HEK293 (cell line): ENCODE results near the gene PCDHAC1.

Experiments used
- CTCF ChIA-PET: fragments of 350-600 bp; formaldehyde crosslinking; extraction: SDS; loops from one replicate; lab custom pipeline; 2021; ENCODE audit warnings: antibody characterized with exemption; lab: Yijun Ruan, JAX
- POLR2A ChIA-PET: fragments of 300-600 bp; formaldehyde crosslinking; extraction: SDS; loops from one replicate; lab custom pipeline; 2020; ENCODE audit warnings: antibody characterized with exemption, inconsistent platforms; lab: Yijun Ruan, JAX
- H3K27ac ChIP-seq: fragments of 200-500 bp; sonication (Bioruptor generic); 2 replicates; pipeline ENCODE4 v1.5.1; 2014; ENCODE audit warnings: low read depth, low read length, control low read depth, inconsistent platforms; ENCODE audit errors: extremely low read depth
- H3K36me3 ChIP-seq, 2 experiments: fragments of 200-500 bp in 1 of 2; sonication (Bioruptor generic) in 1 of 2; 1 replicate in 1 of 2; 2 replicates in 1 of 2; pipeline ENCODE4 v1.5.1; 2014 to 2017; ENCODE audit warnings: inconsistent platforms in 2 of 2, low read length in 2 of 2; ENCODE audit not compliant: control insufficient read depth in 2 of 2, insufficient read depth in 1 of 2
- H3K4me1 ChIP-seq: fragments of 200-500 bp; sonication (Bioruptor generic); 2 replicates; pipeline ENCODE4 v1.5.1; 2014; ENCODE audit warnings: mild to moderate bottlenecking, low read length, inconsistent platforms; ENCODE audit not compliant: control insufficient read depth, insufficient read depth
- H3K4me3 ChIP-seq: 2 replicates; pipeline ENCODE4 v1.5.1; 2011; ENCODE audit warnings: low read depth, mild to moderate bottlenecking, control low read depth, low read length, moderate library complexity
- H3K9me3 ChIP-seq: fragments of 200-500 bp; sonication (Bioruptor generic); 2 replicates; pipeline ENCODE4 v1.5.1; 2014; ENCODE audit warnings: low read depth, low read length, inconsistent platforms; ENCODE audit not compliant: control insufficient read depth, insufficient read depth
- EGR2 ChIP-seq: fragments of 450-650 bp; formaldehyde crosslinking; IDR thresholded peaks from 2 replicates; pipeline ENCODE4 v1.5.1; 2016; ENCODE audit warnings: low read depth, missing biosample characterization, missing genetic modification characterization
- GLI4 ChIP-seq: fragments of 450-650 bp; formaldehyde crosslinking; IDR thresholded peaks from 2 replicates; pipeline ENCODE4 v1.5.1; 2016; ENCODE audit warnings: missing biosample characterization, missing genetic modification characterization
- GLIS2 ChIP-seq: fragments of 450-650 bp; formaldehyde crosslinking; IDR thresholded peaks from 2 replicates; pipeline ENCODE4 v1.5.1; 2016; ENCODE audit warnings: missing biosample characterization, missing genetic modification characterization
- KLF10 ChIP-seq: fragments of 450-650 bp; IDR thresholded peaks from 2 replicates; pipeline ENCODE4 v1.5.1; 2018; ENCODE audit warnings: missing biosample characterization, mild to moderate bottlenecking, missing genetic modification characterization
- KLF17 ChIP-seq: fragments of 450-650 bp; formaldehyde crosslinking; IDR thresholded peaks from 2 replicates; pipeline ENCODE4 v1.5.1; 2016; ENCODE audit warnings: missing biosample characterization, missing genetic modification characterization
- MYNN ChIP-seq: fragments of 450-650 bp; formaldehyde crosslinking; IDR thresholded peaks from 2 replicates; pipeline ENCODE4 v1.5.1; 2016; ENCODE audit warnings: missing biosample characterization, missing genetic modification characterization, borderline replicate concordance
- SALL2 ChIP-seq: fragments of 450-650 bp; formaldehyde crosslinking; IDR thresholded peaks from 2 replicates; pipeline ENCODE4 v1.5.0; 2017; ENCODE audit warnings: missing biosample characterization, mild to moderate bottlenecking, missing genetic modification characterization, borderline replicate concordance
- SP2 ChIP-seq: fragments of 450-650 bp; formaldehyde crosslinking; IDR thresholded peaks from 2 replicates; pipeline ENCODE4 v1.5.1; 2016; ENCODE audit warnings: missing biosample characterization, missing genetic modification characterization
- YY2 ChIP-seq: fragments of 450-650 bp; formaldehyde crosslinking; IDR thresholded peaks from 2 replicates; pipeline ENCODE4 v1.5.1; 2016; ENCODE audit warnings: missing biosample characterization, missing genetic modification characterization
- ZBTB49 ChIP-seq: fragments of 450-650 bp; formaldehyde crosslinking; IDR thresholded peaks from 2 replicates; pipeline ENCODE4 v1.5.1; 2016; ENCODE audit warnings: missing biosample characterization, missing genetic modification characterization, low read depth
- ZBTB8A ChIP-seq: fragments of 450-650 bp; formaldehyde crosslinking; IDR thresholded peaks from 2 replicates; pipeline ENCODE4 v1.5.1; 2016; ENCODE audit warnings: missing biosample characterization, missing genetic modification characterization
- ZFHX2 ChIP-seq: fragments of 450-650 bp; formaldehyde crosslinking; conservative IDR thresholded peaks from 2 replicates; pipeline ENCODE4 v1.5.1; 2016; ENCODE audit warnings: missing biosample characterization, missing genetic modification characterization
- ZNF140 ChIP-seq: fragments of 450-650 bp; formaldehyde crosslinking; IDR thresholded peaks from 2 replicates; pipeline ENCODE4 v1.5.1; 2016; ENCODE audit warnings: missing biosample characterization, missing genetic modification characterization
- ZNF146 ChIP-seq: fragments of 450-650 bp; formaldehyde crosslinking; IDR thresholded peaks from 2 replicates; pipeline ENCODE4 v1.5.1; 2016; ENCODE audit warnings: missing biosample characterization, missing genetic modification characterization
- ZNF19 ChIP-seq: fragments of 450-650 bp; formaldehyde crosslinking; IDR thresholded peaks from 2 replicates; pipeline ENCODE4; 2016; ENCODE audit warnings: missing biosample characterization, missing genetic modification characterization, low read depth
- ZNF239 ChIP-seq: fragments of 450-650 bp; formaldehyde crosslinking; IDR thresholded peaks from 2 replicates; pipeline ENCODE4 v1.5.1; 2016; ENCODE audit warnings: missing biosample characterization, missing genetic modification characterization
- ZNF248 ChIP-seq: fragments of 450-650 bp; formaldehyde crosslinking; IDR thresholded peaks from 2 replicates; pipeline ENCODE4 v1.5.1; 2017; ENCODE audit warnings: missing biosample characterization, missing genetic modification characterization
- ZNF292 ChIP-seq: fragments of 450-650 bp; formaldehyde crosslinking; IDR thresholded peaks from 2 replicates; pipeline ENCODE4 v1.5.1; 2016; ENCODE audit warnings: low read depth, missing biosample characterization, missing genetic modification characterization, borderline replicate concordance
- ZNF302 ChIP-seq: fragments of 450-650 bp; formaldehyde crosslinking; IDR thresholded peaks from 2 replicates; pipeline ENCODE4 v1.5.1; 2016; ENCODE audit warnings: missing biosample characterization, missing genetic modification characterization, low read depth
- ZNF391 ChIP-seq: fragments of 450-650 bp; formaldehyde crosslinking; IDR thresholded peaks from 2 replicates; pipeline ENCODE4 v1.5.1; 2016; ENCODE audit warnings: low read depth, missing biosample characterization, missing genetic modification characterization, borderline replicate concordance
- ZNF394 ChIP-seq: fragments of 450-650 bp; formaldehyde crosslinking; IDR thresholded peaks from 2 replicates; pipeline ENCODE4 v1.5.1; 2016; ENCODE audit warnings: missing biosample characterization, missing genetic modification characterization, mild to moderate bottlenecking, moderate library complexity, borderline replicate concordance
- ZNF423 ChIP-seq: fragments of 450-650 bp; formaldehyde crosslinking; IDR thresholded peaks from 2 replicates; pipeline ENCODE4 v1.5.1; 2016; ENCODE audit warnings: missing biosample characterization, missing genetic modification characterization
- ZNF521 ChIP-seq: fragments of 450-650 bp; formaldehyde crosslinking; IDR thresholded peaks from 2 replicates; pipeline ENCODE4 v1.5.1; 2017; ENCODE audit warnings: missing biosample characterization, mild to moderate bottlenecking, missing genetic modification characterization
- ZNF626 ChIP-seq: fragments of 450-650 bp; sonication (Bioruptor Pico); formaldehyde crosslinking; IDR thresholded peaks from 2 replicates; pipeline ENCODE4 v1.5.1; 2018; ENCODE audit warnings: missing biosample characterization, missing genetic modification characterization, inconsistent platforms
- ZNF629 ChIP-seq: fragments of 450-650 bp; formaldehyde crosslinking; IDR thresholded peaks from 2 replicates; pipeline ENCODE4 v1.5.1; 2017; ENCODE audit warnings: missing biosample characterization, missing genetic modification characterization
- ZNF701 ChIP-seq: fragments of 450-650 bp; formaldehyde crosslinking; IDR thresholded peaks from 2 replicates; pipeline ENCODE4 v1.5.1; 2016; ENCODE audit warnings: missing biosample characterization, missing genetic modification characterization
- ZNF777 ChIP-seq: fragments of 450-650 bp; formaldehyde crosslinking; IDR thresholded peaks from 2 replicates; pipeline ENCODE4 v1.5.1; 2017; ENCODE audit warnings: missing biosample characterization, missing genetic modification characterization, borderline replicate concordance
- ZNF791 ChIP-seq: fragments of 450-650 bp; formaldehyde crosslinking; IDR thresholded peaks from 2 replicates; pipeline ENCODE4 v1.5.1; 2016; ENCODE audit warnings: missing biosample characterization, missing genetic modification characterization
- ZNF843 ChIP-seq: fragments of 450-650 bp; formaldehyde crosslinking; IDR thresholded peaks from 2 replicates; pipeline ENCODE4 v1.5.1; 2016; ENCODE audit warnings: missing biosample characterization, missing genetic modification characterization

Gene PCDHAC1

GRCh38 chr5:140883373-140883772, 42.7 kb upstream of the PCDHAC1 start:
- CTCF ChIA-PET = interaction anchor here (0.6 to 5.1 kb wide), 12 partner anchors 10 to 207 kb away, joined by 3 to 81 read pairs (median 8); partner anchors contain the start of gene PCDHAC1
- Histone ChIP-seq H3K27ac (no peak overlapping the region), H3K9me3 (no peaks in the 10 kb centered on the region), H3K36me3 (no peaks in the 10 kb centered on the region), H3K4me1 (no peaks in the 10 kb centered on the region), H3K4me3 (no peak overlapping the region)
- TF ChIP-seq ZNF629 (tag by site-specific recombination) = no peak
- no peak for TF ChIP-seq ZNF423 (tag by site-specific recombination)
- TF ChIP-seq ZNF791 = no peak
- POLR2A ChIA-PET = no interaction called here

GRCh38 chr5:140883927-140884697, 42.0 kb upstream of the PCDHAC1 start:
- Histone ChIP-seq H3K4me1 (no peaks in the 10 kb centered on the region), H3K27ac (no peak overlapping the region), H3K36me3 (no peaks in the 10 kb centered on the region), H3K9me3 (no peaks in the 10 kb centered on the region), H3K4me3 (no peak overlapping the region)
- CTCF ChIA-PET = interaction anchor here (0.6 to 1.5 kb wide), 2 partner anchors 157 to 526 kb away, joined by 3 to 9 read pairs; no protein-coding TSS in a partner anchor
- TF ChIP-seq ZNF394 (tag by site-specific recombination) = no peak
- TF ChIP-seq ZNF391 (tag by site-specific recombination) = no peak
- TF ChIP-seq ZNF777 (tag by site-specific recombination) = no peak
- no peak for TF ChIP-seq ZNF521 (tag by site-specific recombination)
- TF ChIP-seq YY2 = no peak
- no peak for TF ChIP-seq SALL2 (tag by site-specific recombination)
- no peak for TF ChIP-seq ZNF146 (tag by site-specific recombination)
- TF ChIP-seq GLI4 (tag by site-specific recombination) = no peak
- no peak for TF ChIP-seq GLIS2 (tag by site-specific recombination)
- no peak for TF ChIP-seq ZNF239 (tag by site-specific recombination)
- no peak for TF ChIP-seq ZFHX2
- no peak for TF ChIP-seq MYNN
- TF ChIP-seq ZNF292 = no peak
- POLR2A ChIA-PET = no interaction called here

DNA sequence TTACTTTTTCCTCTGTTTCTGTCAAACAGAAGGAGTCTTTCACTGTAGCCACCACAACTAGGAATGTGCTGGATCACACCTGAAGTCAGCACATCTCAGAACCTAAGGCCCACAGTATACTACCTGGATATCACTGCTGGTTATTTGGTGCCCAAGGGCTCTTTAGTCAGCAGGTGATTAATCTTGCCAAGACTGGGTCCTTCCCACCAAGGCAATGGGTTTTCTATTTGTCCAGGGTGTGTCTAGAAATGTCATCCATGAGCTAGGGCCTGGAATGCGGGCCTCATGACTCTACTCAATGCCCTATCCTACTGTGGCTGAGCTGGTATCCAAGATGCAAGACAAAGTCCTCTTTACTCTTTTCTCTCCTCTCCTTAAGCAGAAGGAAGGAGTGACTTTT, 9.8 kb upstream of the PCDHAC1 start:
- no peaks in the 10 kb centered on the region for H3K36me3 ChIP-seq
- H3K4me1 ChIP-seq = no peaks in the 10 kb centered on the region
- H3K9me3 ChIP-seq = no peaks in the 10 kb centered on the region
- no peak overlapping the region for H3K27ac ChIP-seq
- CTCF ChIA-PET = interaction anchor here (1.9 kb wide), 1 partner anchor 10 kb away, joined by 5 read pairs; the partner anchor contains the start of gene PCDHAC1
- H3K4me3 ChIP-seq = no peak overlapping the region
- POLR2A ChIA-PET = no interaction called here
- TF ChIP-seq EGR2 (no peak), ZNF19 (no peak), ZNF248 (tag by site-specific recombination) (no peak), ZNF302 (no peak), ZNF626 (tag by site-specific recombination) (no peak), ZNF701 (tag by site-specific recombination) (no peak), ZNF140 (tag by site-specific recombination) (no peak), KLF17 (tag by site-specific recombination) (no peak), KLF10 (no peak), ZBTB49 (tag by site-specific recombination) (no peak), ZBTB8A (tag by site-specific recombination) (no peak), SP2 (no peak), ZNF791 (no peak), ZNF843 (tag by site-specific recombination) (no peak)
